HG03025 (cell line): Measurements from ENCODE around the gene MMP24.

Experiments
- ATAC-seq: cut with Tn5 transposase; IDR thresholded peaks from one replicate; pipeline ENCODE4 v1.9.1; 2021; ENCODE audit warnings: mild to moderate bottlenecking, moderate library complexity; ENCODE audit not compliant: unreplicated experiment, low FRiP score

The MMP24 gene

GRCh38 chr20:35276408-35276807 is 49.9 kb downstream of the MMP24 start:
- no peak for ATAC-seq

GRCh38 chr20:35277127-35277526 is 50.6 kb downstream of the MMP24 start:
- no peak for ATAC-seq

- ATAC-seq = peak; percentile 61
Measured at GRCh38 chr20:35277531-35278395, 51.3 kb downstream of the MMP24 start, which contains the start of gene MMP24OS. MMP24OS (minus strand) TSS chr20:35278122; CDS start chr20:35277929, 193 bp downstream.

- no peak for ATAC-seq
Measured at GRCh38 chr20:35279040-35279439, 52.5 kb downstream of the MMP24 start.

- ATAC-seq = no peak
Measured at GRCh38 chr20:35279533-35280174, 53.2 kb downstream of the MMP24 start.

GRCh38 chr20:35280523-35280922 is 54.0 kb downstream of the MMP24 start:
- no peak for ATAC-seq

- ATAC-seq = no peak
Measured at GRCh38 chr20:35281506-35282101, 55.1 kb downstream of the MMP24 start.

GRCh38 chr20:35283441-35284266 is 57.2 kb downstream of the MMP24 start:
- no peak for ATAC-seq

GRCh38 chr20:35284267-35284991 is 57.9 kb downstream of the MMP24 start, which contains the start of gene EIF6:
EIF6 (minus strand) TSS chr20:35284772; CDS start chr20:35284487, 285 bp downstream.
- ATAC-seq = peak; percentile 65

GRCh38 chr20:35284992-35285805 is 58.7 kb downstream of the MMP24 start:
- ATAC-seq = no peak

- ATAC-seq = no peak
Measured at GRCh38 chr20:35285806-35286076, 59.3 kb downstream of the MMP24 start.

- no peak for ATAC-seq
Measured at GRCh38 chr20:35286077-35286898, 59.8 kb downstream of the MMP24 start.

- ATAC-seq = no peak
Measured at GRCh38 chr20:35286899-35287508, 60.5 kb downstream of the MMP24 start.

GRCh38 chr20:35287509-35288324 is 61.2 kb downstream of the MMP24 start:
- no peak for ATAC-seq

GRCh38 chr20:35288325-35289060 is 62.0 kb downstream of the MMP24 start:
- no peak for ATAC-seq

- ATAC-seq = no peak
Measured at GRCh38 chr20:35290186-35290886, 63.8 kb downstream of the MMP24 start.
